GM19324 (cell line): ENCODE results near the gene SIL1.
"Not testable (repeated sequence)": the region's sequence is repeated elsewhere in the genome, so short reads cannot be mapped to it uniquely, and the experiment has no call there.

ENCODE experiments used
- ATAC-seq: cut with Tn5 transposase; IDR thresholded peaks from one replicate; pipeline ENCODE4 v1.9.1; 2021; ENCODE audit warnings: mild to moderate bottlenecking, moderate library complexity; ENCODE audit not compliant: unreplicated experiment, low FRiP score

The SIL1 gene

GRCh38 chr5:139079225-139079990 lies 118.8 kb downstream of the SIL1 start:
- no peak for ATAC-seq

GRCh38 chr5:139078345-139078744 lies 119.8 kb downstream of the SIL1 start:
- ATAC-seq, result no peak

- ATAC-seq, result no peak
Observed at GRCh38 chr5:139077899-139078298, 120.3 kb downstream of the SIL1 start.

- ATAC-seq, result no peak
Observed at GRCh38 chr5:139076111-139076510, 122.1 kb downstream of the SIL1 start.

- ATAC-seq, result no peak
Observed at GRCh38 chr5:139075066-139076050, 122.8 kb downstream of the SIL1 start.

GRCh38 chr5:139073956-139074355 lies 124.2 kb downstream of the SIL1 start:
- not testable (repeated sequence) for ATAC-seq

- ATAC-seq, result no peak
Observed at GRCh38 chr5:139068494-139069151, 129.5 kb downstream of the SIL1 start.

GRCh38 chr5:139068060-139068459 lies 130.1 kb downstream of the SIL1 start:
- ATAC-seq, result no peak

- ATAC-seq, result no peak
Observed at GRCh38 chr5:139065306-139065705, 132.9 kb downstream of the SIL1 start.

GRCh38 chr5:139064613-139065012 lies 133.6 kb downstream of the SIL1 start:
- ATAC-seq, result no peak

GRCh38 chr5:139063664-139064054 lies 134.5 kb downstream of the SIL1 start:
- ATAC-seq, result no peak

GRCh38 chr5:139062910-139063663 lies 135.1 kb downstream of the SIL1 start:
- no peak for ATAC-seq

GRCh38 chr5:139061856-139062255 lies 136.3 kb downstream of the SIL1 start:
- ATAC-seq, result no peak

GRCh38 chr5:139061274-139061673 lies 136.9 kb downstream of the SIL1 start:
- no peak for ATAC-seq

- no peak for ATAC-seq
Observed at GRCh38 chr5:139058121-139058520, 140.0 kb downstream of the SIL1 start.

GRCh38 chr5:139057045-139057939 lies 140.9 kb downstream of the SIL1 start:
- not testable (repeated sequence) for ATAC-seq

GRCh38 chr5:139052975-139053374 lies 145.2 kb downstream of the SIL1 start:
- ATAC-seq, result no peak

- ATAC-seq, result no peak
Observed at GRCh38 chr5:139051392-139051791, 146.8 kb downstream of the SIL1 start.

- ATAC-seq, result no peak
Observed at GRCh38 chr5:139050432-139050831, 147.7 kb downstream of the SIL1 start.
